ENCODE data around the gene ZBP1.

The ZBP1 gene

DNA sequence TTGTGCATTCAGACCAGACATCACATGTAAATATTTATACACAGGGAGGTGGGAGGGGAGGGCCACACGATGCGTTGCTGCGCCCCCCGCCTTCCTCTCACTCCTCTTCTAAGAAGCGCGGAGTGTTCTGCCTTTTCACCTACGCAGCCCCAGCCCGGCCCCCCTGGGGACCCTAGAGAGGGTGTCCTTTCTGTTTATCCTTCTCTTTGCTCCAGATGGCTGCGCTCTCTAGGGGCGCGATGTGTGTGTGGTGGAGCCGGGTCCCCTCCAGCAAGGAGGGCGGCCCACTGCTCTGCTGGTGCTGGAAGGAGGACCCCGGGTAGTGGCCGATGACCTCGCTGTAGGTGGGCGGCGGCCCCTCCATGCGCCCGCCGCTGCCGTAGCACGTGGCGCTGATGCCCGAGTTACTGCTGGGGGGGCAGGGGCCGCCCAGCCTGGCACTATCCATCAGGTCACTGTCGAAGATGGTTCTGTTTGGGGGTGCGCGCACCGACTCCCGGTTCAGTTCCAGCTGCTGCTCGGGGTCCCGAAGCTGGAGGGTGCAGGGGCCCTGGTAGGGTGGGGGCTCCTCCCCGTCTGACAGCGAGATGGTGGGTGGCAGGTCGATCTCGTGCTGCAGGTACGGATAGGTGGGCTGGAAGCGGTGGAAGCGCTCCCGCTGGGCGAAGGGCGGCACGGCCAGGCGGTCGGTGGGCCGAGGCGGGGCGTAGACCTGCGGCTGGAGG is 31.8 kb upstream of the ZBP1 start:
- no peaks in the 10 kb centered on the region for H3K79me1 ChIP-seq (replicated peaks; ENCODE audit: low read length, poor library complexity, severe bottlenecking)
- WGBS = 95% methylated on average over 49 of the region's 50 CpGs
- H3K36me3 ChIP-seq (ENCODE audit: control insufficient read depth in 1 of 2, insufficient read depth in 2 of 2, low read depth in 1 of 2, low read length in 2 of 2) = peaks cover 0 to 52% of the 10 kb centered on the region in 2 experiments
- H2BK5ac ChIP-seq (ENCODE audit: low read depth, low read length, poor library complexity, severe bottlenecking) = no peak overlapping the region
- no peak overlapping the region for H4K91ac ChIP-seq (ENCODE audit: low read length)
- H3K18ac ChIP-seq (ENCODE audit: low read depth in 1 of 2, low read length in 2 of 2) = no peak overlapping the region
- DNase-seq = no peak
- no peaks in the 10 kb centered on the region for H3K4me1 ChIP-seq (ENCODE audit: control insufficient read depth, insufficient read depth, low read depth, low read length)
- H2AFZ ChIP-seq (ENCODE audit: low read depth, low read length) = no peak overlapping the region
- H2BK12ac ChIP-seq (ENCODE audit: low read length in 2 of 2) = no peak overlapping the region
- H3K9ac ChIP-seq (ENCODE audit: low read length) = no peak overlapping the region
- H3K4me2 ChIP-seq (ENCODE audit: low read length, poor library complexity, severe bottlenecking) = no peak overlapping the region
- H3K27ac ChIP-seq (ENCODE audit: low read length, poor library complexity, severe bottlenecking) = no peak overlapping the region
- H3K23ac ChIP-seq (ENCODE audit: low read length in 2 of 2) = no peak overlapping the region
- no peak overlapping the region for H4K8ac ChIP-seq (ENCODE audit: low read length)
- no peak overlapping the region for H2BK120ac ChIP-seq (ENCODE audit: low read depth, low read length)
- no peak overlapping the region for H2AK5ac ChIP-seq (ENCODE audit: low read length, severe bottlenecking)
- H3K9me3 ChIP-seq (ENCODE audit: control insufficient read depth, low read length) = no peaks in the 10 kb centered on the region
- H2BK15ac ChIP-seq (ENCODE audit: low read depth, poor library complexity, severe bottlenecking) = no peak overlapping the region
- no peak overlapping the region for H3K4me3 ChIP-seq (ENCODE audit: insufficient read depth in 1 of 2, low read depth in 1 of 2, low read length in 2 of 2)
- H3K4ac ChIP-seq (ENCODE audit: low read depth in 1 of 2, low read length in 2 of 2) = no peak overlapping the region
- H3K14ac ChIP-seq (ENCODE audit: low read length in 2 of 2) = no peak overlapping the region
- peaks cover 5 to 25% of the 10 kb centered on the region in 2 experiments for H3K27me3 ChIP-seq (ENCODE audit: control insufficient read depth in 1 of 2, insufficient read depth in 1 of 2, low read length in 2 of 2)

DNA sequence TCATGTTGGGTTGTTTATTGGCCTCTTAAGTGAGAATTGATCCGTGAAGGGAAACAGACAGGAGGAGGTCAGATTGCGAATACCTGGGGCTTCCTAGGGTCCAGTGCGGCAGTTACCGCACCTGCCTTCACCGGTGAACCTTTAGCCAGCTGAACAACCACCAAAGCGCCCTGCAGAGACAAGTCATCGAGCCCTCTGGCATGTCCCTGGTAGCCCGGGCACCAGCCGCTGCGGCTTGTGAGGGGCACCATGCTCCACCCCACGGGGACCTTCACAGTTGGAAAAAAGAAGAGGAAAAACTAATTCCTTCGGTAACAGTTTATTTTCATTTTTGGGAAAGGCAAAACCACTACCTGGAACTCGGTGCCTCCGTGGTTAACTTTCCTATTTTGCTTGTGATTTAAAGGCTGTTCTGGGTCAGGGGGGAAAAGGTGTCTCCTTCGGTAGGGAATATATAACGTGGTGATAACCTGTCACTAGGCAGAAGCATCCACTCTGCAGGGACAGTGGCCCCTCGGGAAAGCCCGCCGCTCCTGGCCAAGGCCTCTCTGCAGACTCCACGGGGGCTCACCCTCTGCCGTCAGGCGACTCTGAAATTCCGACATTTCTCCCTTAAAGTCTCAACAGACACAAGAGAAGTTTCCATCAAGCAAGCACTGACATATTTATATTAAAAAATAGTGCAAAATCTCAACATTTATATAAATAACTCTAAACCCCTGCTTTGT is 30.7 kb upstream of the ZBP1 start:
- Histone ChIP-seq H3K14ac (ENCODE audit: low read length in 2 of 2) (no peak overlapping the region), H3K79me1 (replicated peaks; ENCODE audit: low read length, poor library complexity, severe bottlenecking) (no peaks in the 10 kb centered on the region), H2BK120ac (ENCODE audit: low read depth, low read length) (no peak overlapping the region), H3K9me3 (ENCODE audit: control insufficient read depth, low read length) (no peaks in the 10 kb centered on the region), H3K9ac (ENCODE audit: low read length) (no peak overlapping the region), H2BK12ac (ENCODE audit: low read length in 2 of 2) (no peak overlapping the region), H2AFZ (ENCODE audit: low read depth, low read length) (no peak overlapping the region), H3K27me3 (ENCODE audit: control insufficient read depth in 1 of 2, insufficient read depth in 1 of 2, low read length in 2 of 2) (peaks cover 5 to 30% of the 10 kb centered on the region in 2 experiments), H3K27ac (ENCODE audit: low read length, poor library complexity, severe bottlenecking) (no peak overlapping the region), H2AK5ac (ENCODE audit: low read length, severe bottlenecking) (no peak overlapping the region), H3K23ac (ENCODE audit: low read length in 2 of 2) (no peak overlapping the region), H4K91ac (ENCODE audit: low read length) (no peak overlapping the region), H2BK15ac (ENCODE audit: low read depth, poor library complexity, severe bottlenecking) (no peak overlapping the region), H3K4me1 (ENCODE audit: control insufficient read depth, insufficient read depth, low read depth, low read length) (no peaks in the 10 kb centered on the region), H3K36me3 (ENCODE audit: control insufficient read depth in 1 of 2, insufficient read depth in 2 of 2, low read depth in 1 of 2, low read length in 2 of 2) (peaks cover 0 to 42% of the 10 kb centered on the region in 2 experiments), H3K18ac (ENCODE audit: low read depth in 1 of 2, low read length in 2 of 2) (no peak overlapping the region), H3K4me3 (ENCODE audit: insufficient read depth in 1 of 2, low read depth in 1 of 2, low read length in 2 of 2) (no peak overlapping the region), H3K4me2 (ENCODE audit: low read length, poor library complexity, severe bottlenecking) (no peak overlapping the region), H3K4ac (ENCODE audit: low read depth in 1 of 2, low read length in 2 of 2) (no peak overlapping the region), H4K8ac (ENCODE audit: low read length) (no peak overlapping the region), H2BK5ac (ENCODE audit: low read depth, low read length, poor library complexity, severe bottlenecking) (no peak overlapping the region)
- DNase-seq = no peak
- 90% methylated on average over 21 of the region's 23 CpGs for WGBS

DNA sequence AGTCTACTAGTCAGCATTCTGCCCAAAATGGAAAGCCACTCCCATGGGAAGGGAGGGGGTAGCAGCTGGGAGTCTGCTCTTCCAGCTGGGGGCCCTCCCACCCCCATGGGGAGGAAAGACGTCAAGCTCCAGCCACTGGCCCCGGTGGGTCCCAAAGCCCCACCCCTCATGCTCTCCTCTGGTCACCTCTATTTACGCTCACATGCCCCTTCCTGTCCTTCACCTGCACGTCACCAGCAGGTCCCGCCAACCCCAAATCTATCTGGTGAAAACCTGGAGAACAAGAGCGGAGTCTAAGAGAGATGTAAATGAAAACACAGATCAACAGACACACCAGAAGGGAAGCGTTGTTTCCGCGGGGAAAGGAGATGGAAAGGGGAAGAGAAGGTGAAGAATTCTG is 30.0 kb upstream of the ZBP1 start:
- 100% methylated on average over 5 of the region's 9 CpGs for WGBS
- Histone ChIP-seq H3K9me3 (ENCODE audit: control insufficient read depth, low read length) (no peaks in the 10 kb centered on the region), H4K8ac (ENCODE audit: low read length) (no peak overlapping the region), H3K18ac (ENCODE audit: low read depth in 1 of 2, low read length in 2 of 2) (no peak overlapping the region), H2BK12ac (ENCODE audit: low read length in 2 of 2) (no peak overlapping the region), H2BK120ac (ENCODE audit: low read depth, low read length) (no peak overlapping the region), H2AK5ac (ENCODE audit: low read length, severe bottlenecking) (no peak overlapping the region), H2AFZ (ENCODE audit: low read depth, low read length) (no peak overlapping the region), H3K14ac (ENCODE audit: low read length in 2 of 2) (no peak overlapping the region), H2BK5ac (ENCODE audit: low read depth, low read length, poor library complexity, severe bottlenecking) (no peak overlapping the region), H3K27ac (ENCODE audit: low read length, poor library complexity, severe bottlenecking) (no peak overlapping the region), H3K4ac (ENCODE audit: low read depth in 1 of 2, low read length in 2 of 2) (no peak overlapping the region), H3K36me3 (ENCODE audit: control insufficient read depth in 1 of 2, insufficient read depth in 2 of 2, low read depth in 1 of 2, low read length in 2 of 2) (peaks cover 0 to 38% of the 10 kb centered on the region in 2 experiments), H2BK15ac (ENCODE audit: low read depth, poor library complexity, severe bottlenecking) (no peak overlapping the region), H3K4me1 (ENCODE audit: control insufficient read depth, insufficient read depth, low read depth, low read length) (no peaks in the 10 kb centered on the region), H3K23ac (ENCODE audit: low read length in 2 of 2) (no peak overlapping the region), H3K9ac (ENCODE audit: low read length) (no peak overlapping the region), H4K91ac (ENCODE audit: low read length) (no peak overlapping the region), H3K4me2 (ENCODE audit: low read length, poor library complexity, severe bottlenecking) (no peak overlapping the region), H3K27me3 (ENCODE audit: control insufficient read depth in 1 of 2, insufficient read depth in 1 of 2, low read length in 2 of 2) (peaks cover 5 to 30% of the 10 kb centered on the region in 2 experiments), H3K79me1 (replicated peaks; ENCODE audit: low read length, poor library complexity, severe bottlenecking) (no peaks in the 10 kb centered on the region), H3K4me3 (ENCODE audit: insufficient read depth in 1 of 2, low read depth in 1 of 2, low read length in 2 of 2) (no peak overlapping the region)
- no peak for DNase-seq

DNA sequence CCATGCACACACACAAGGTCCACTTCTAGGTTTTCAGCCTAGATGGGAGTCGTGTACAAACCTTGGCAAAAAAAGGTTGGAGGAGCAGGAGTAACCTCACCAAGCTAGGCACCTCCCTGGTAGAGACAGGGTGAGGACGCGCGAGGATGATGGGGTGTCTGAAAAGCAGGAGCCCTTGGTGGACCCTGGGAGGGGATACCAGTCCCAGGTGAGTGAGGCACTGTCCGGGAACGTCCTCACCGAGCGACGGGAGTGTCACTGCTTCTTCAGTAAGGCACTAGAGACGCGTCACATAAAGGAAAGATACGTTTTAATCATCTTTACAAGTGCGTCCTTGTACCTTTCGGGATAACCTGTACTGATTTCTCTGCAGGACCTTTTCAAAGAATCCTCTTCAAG is 29.4 kb upstream of the ZBP1 start:
- Histone ChIP-seq H3K79me1 (replicated peaks; ENCODE audit: low read length, poor library complexity, severe bottlenecking) (no peaks in the 10 kb centered on the region), H2BK120ac (ENCODE audit: low read depth, low read length) (no peak overlapping the region), H2AFZ (ENCODE audit: low read depth, low read length) (no peak overlapping the region), H3K14ac (ENCODE audit: low read length in 2 of 2) (no peak overlapping the region), H3K4me2 (ENCODE audit: low read length, poor library complexity, severe bottlenecking) (no peak overlapping the region), H3K4me3 (ENCODE audit: insufficient read depth in 1 of 2, low read depth in 1 of 2, low read length in 2 of 2) (no peak overlapping the region), H3K9ac (ENCODE audit: low read length) (no peak overlapping the region), H3K23ac (ENCODE audit: low read length in 2 of 2) (no peak overlapping the region), H2BK15ac (ENCODE audit: low read depth, poor library complexity, severe bottlenecking) (no peak overlapping the region), H3K4ac (ENCODE audit: low read depth in 1 of 2, low read length in 2 of 2) (no peak overlapping the region), H3K4me1 (ENCODE audit: control insufficient read depth, insufficient read depth, low read depth, low read length) (no peaks in the 10 kb centered on the region), H3K36me3 (ENCODE audit: control insufficient read depth in 1 of 2, insufficient read depth in 2 of 2, low read depth in 1 of 2, low read length in 2 of 2) (peaks cover 0 to 34% of the 10 kb centered on the region in 2 experiments), H2AK5ac (ENCODE audit: low read length, severe bottlenecking) (no peak overlapping the region), H3K18ac (ENCODE audit: low read depth in 1 of 2, low read length in 2 of 2) (no peak overlapping the region), H3K9me3 (ENCODE audit: control insufficient read depth, low read length) (no peaks in the 10 kb centered on the region), H4K8ac (ENCODE audit: low read length) (no peak overlapping the region), H4K91ac (ENCODE audit: low read length) (no peak overlapping the region), H2BK5ac (ENCODE audit: low read depth, low read length, poor library complexity, severe bottlenecking) (no peak overlapping the region), H2BK12ac (ENCODE audit: low read length in 2 of 2) (no peak overlapping the region), H3K27ac (ENCODE audit: low read length, poor library complexity, severe bottlenecking) (no peak overlapping the region), H3K27me3 (ENCODE audit: control insufficient read depth in 1 of 2, insufficient read depth in 1 of 2, low read length in 2 of 2) (peaks cover 5 to 30% of the 10 kb centered on the region in 2 experiments)
- no peak for DNase-seq
- 97% methylated on average over 14 of the region's 14 CpGs for WGBS

All from mesenchymal stem cell (in vitro differentiated cells and primary cell).